HepG2 (cell line): ENCODE results near the gene ANKDD1A. TPM values are rescaled to one million over a fixed set of nuclear protein-coding genes. Genes with fewer than 3 reads are reported as not detected.

Source experiments
- ARNT2 ChIP-seq: sonication (generic); formaldehyde crosslinking; IDR thresholded peaks from 2 replicates; pipeline ENCODE4 v1.8.0; 2022; ENCODE audit warnings: mild to moderate bottlenecking, low read depth, missing genetic modification reagents, moderate library complexity
- CBX1 ChIP-seq: IDR thresholded peaks from one replicate; pipeline ENCODE4 v1.6.1; 2016; ENCODE audit warnings: antibody characterized with exemption, low read depth
- FLYWCH1 ChIP-seq: sonication (generic); formaldehyde crosslinking; IDR thresholded peaks from 2 replicates; pipeline ENCODE4 v1.8.1; 2023; ENCODE audit warnings: mild to moderate bottlenecking, missing genetic modification reagents
- NFE2 ChIP-seq: sonication (generic); formaldehyde crosslinking; IDR thresholded peaks from 2 replicates; pipeline ENCODE4 v1.4.0; 2020; ENCODE audit warnings: missing genetic modification reagents
- RBM39 ChIP-seq: fragments of 200-400 bp; formaldehyde crosslinking; IDR thresholded peaks from one replicate; pipeline ENCODE4 v1.6.1; 2018; ENCODE audit warnings: antibody characterized with exemption, mild to moderate bottlenecking, low read depth, low read length; ENCODE audit not compliant: poor library complexity, severe bottlenecking
- THAP11 ChIP-seq: IDR thresholded peaks from 2 replicates; pipeline ENCODE4 v1.6.1; 2016; ENCODE audit warnings: missing biosample characterization, missing genetic modification reagents
- ZNF468 ChIP-seq: sonication (generic); formaldehyde crosslinking; IDR thresholded peaks from 2 replicates; pipeline ENCODE4 v1.8.0; 2022; ENCODE audit warnings: mild to moderate bottlenecking, moderate library complexity, missing genetic modification reagents
- ZNF629 ChIP-seq: sonication (generic); formaldehyde crosslinking; conservative IDR thresholded peaks from 2 replicates; pipeline ENCODE4 v1.5.0; 2020; ENCODE audit warnings: missing genetic modification reagents
- ZNF770 ChIP-seq: sonication (generic); formaldehyde crosslinking; IDR thresholded peaks from 2 replicates; pipeline ENCODE4 v1.5.0; 2020; ENCODE audit warnings: mild to moderate bottlenecking, missing genetic modification reagents
- ZSCAN25 ChIP-seq: sonication (generic); formaldehyde crosslinking; IDR thresholded peaks from 2 replicates; pipeline ENCODE4 v1.8.0; 2022; ENCODE audit warnings: mild to moderate bottlenecking, missing genetic modification reagents
- polyA plus RNA-seq, 8 experiments: library from polyadenylated mRNA; depleted of rRNA in 3 of 8; stranded (reverse) in 7 of 8; unstranded in 1 of 8; fragments of >200 nt; fragmentation: Illumina TruSeq in 4 of 8; extraction: Trizol in 4 of 8; gene quantifications; 2 replicates each; pipeline versions ENCODE4 v1.2.1 to v1.2.3, GENCODE V29; 2011 to 2016; ENCODE audit warnings: low read depth in 4 of 8, missing spikeins in 1 of 8, mixed read lengths in 1 of 8; ENCODE audit not compliant: insufficient read depth in 1 of 8
- total RNA-seq, 5 experiments: library from RNA; depleted of rRNA; stranded (reverse); fragments of >200 nt; fragmentation: Illumina TruSeq; extraction: Trizol; gene quantifications; 2 replicates each; pipeline ENCODE4 v1.2.3, GENCODE V29; 2016; ENCODE audit warnings: low read depth in 1 of 5
- TF ChIP-seq, protein P1 (sequence below): sonication (generic); formaldehyde crosslinking; conservative IDR thresholded peaks from 2 replicates; pipeline ENCODE4 v1.4.0; 2020; ENCODE audit warnings: missing genetic modification reagents
- TF ChIP-seq, protein P2 (sequence below): sonication (generic); formaldehyde crosslinking; IDR thresholded peaks from 2 replicates; pipeline ENCODE4 v1.4.0; 2020; ENCODE audit warnings: missing genetic modification reagents, borderline replicate concordance
- TF ChIP-seq, protein P3 (sequence below): sonication (generic); formaldehyde crosslinking; IDR thresholded peaks from 2 replicates; pipeline ENCODE4 v1.5.0; 2020; ENCODE audit warnings: missing genetic modification reagents

The ANKDD1A gene
- total and polyA plus RNA-seq, 2 of the 13 experiments (the other 11 are each of a cell fraction or from before 2014, with no cell fraction given): 0.11 to 0.48 TPM

DNA sequence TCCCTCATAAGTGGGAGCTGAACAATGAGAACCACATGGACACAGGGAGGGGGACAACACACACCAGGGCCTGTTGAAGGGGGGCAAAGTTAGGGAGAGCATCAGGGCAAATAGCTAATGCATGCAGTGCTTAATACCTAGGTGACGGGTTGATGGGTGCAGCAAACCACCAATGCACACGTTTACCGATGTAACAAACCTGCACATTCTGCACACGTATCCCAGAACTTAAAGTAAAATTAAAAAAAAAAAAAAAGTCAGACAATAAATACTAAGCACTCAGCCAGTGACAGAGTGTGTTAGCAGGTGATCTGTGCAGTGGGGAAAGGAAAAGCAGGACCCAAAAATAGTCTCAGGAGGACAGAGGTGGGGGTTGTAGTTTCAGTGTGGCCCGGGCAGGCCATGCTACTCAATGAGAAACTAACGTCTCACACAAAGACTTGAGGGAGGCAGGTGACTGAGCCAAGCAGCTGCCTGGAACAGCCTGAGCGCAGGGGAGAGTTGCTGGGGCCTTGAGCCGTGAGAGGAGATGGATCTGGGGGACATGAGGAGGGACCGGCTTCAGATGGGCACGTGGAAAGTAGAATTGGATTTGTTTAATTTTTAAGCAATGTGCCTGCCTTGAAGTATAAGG lies 18.4 kb downstream of the ANKDD1A start (continued):
- TF ChIP-seq, protein P1, sequence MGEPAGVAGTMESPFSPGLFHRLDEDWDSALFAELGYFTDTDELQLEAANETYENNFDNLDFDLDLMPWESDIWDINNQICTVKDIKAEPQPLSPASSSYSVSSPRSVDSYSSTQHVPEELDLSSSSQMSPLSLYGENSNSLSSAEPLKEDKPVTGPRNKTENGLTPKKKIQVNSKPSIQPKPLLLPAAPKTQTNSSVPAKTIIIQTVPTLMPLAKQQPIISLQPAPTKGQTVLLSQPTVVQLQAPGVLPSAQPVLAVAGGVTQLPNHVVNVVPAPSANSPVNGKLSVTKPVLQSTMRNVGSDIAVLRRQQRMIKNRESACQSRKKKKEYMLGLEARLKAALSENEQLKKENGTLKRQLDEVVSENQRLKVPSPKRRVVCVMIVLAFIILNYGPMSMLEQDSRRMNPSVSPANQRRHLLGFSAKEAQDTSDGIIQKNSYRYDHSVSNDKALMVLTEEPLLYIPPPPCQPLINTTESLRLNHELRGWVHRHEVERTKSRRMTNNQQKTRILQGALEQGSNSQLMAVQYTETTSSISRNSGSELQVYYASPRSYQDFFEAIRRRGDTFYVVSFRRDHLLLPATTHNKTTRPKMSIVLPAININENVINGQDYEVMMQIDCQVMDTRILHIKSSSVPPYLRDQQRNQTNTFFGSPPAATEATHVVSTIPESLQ (CRISPR knock-in tag): no peak
- no peak for TF ChIP-seq ZNF468 (CRISPR knock-in tag)
- TF ChIP-seq ZNF770 (CRISPR knock-in tag): no peak
- TF ChIP-seq FLYWCH1: no peak
- no peak for TF ChIP-seq ARNT2 (CRISPR knock-in tag)
- TF ChIP-seq, protein P2, sequence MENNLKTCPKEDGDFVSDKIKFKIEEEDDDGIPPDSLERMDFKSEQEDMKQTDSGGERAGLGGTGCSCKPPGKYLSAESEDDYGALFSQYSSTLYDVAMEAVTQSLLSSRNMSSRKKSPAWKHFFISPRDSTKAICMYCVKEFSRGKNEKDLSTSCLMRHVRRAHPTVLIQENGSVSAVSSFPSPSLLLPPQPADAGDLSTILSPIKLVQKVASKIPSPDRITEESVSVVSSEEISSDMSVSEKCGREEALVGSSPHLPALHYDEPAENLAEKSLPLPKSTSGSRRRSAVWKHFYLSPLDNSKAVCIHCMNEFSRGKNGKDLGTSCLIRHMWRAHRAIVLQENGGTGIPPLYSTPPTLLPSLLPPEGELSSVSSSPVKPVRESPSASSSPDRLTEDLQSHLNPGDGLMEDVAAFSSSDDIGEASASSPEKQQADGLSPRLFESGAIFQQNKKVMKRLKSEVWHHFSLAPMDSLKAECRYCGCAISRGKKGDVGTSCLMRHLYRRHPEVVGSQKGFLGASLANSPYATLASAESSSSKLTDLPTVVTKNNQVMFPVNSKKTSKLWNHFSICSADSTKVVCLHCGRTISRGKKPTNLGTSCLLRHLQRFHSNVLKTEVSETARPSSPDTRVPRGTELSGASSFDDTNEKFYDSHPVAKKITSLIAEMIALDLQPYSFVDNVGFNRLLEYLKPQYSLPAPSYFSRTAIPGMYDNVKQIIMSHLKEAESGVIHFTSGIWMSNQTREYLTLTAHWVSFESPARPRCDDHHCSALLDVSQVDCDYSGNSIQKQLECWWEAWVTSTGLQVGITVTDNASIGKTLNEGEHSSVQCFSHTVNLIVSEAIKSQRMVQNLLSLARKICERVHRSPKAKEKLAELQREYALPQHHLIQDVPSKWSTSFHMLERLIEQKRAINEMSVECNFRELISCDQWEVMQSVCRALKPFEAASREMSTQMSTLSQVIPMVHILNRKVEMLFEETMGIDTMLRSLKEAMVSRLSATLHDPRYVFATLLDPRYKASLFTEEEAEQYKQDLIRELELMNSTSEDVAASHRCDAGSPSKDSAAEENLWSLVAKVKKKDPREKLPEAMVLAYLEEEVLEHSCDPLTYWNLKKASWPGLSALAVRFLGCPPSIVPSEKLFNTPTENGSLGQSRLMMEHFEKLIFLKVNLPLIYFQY (CRISPR knock-in tag): no peak
- TF ChIP-seq ZNF629: no peak
- no peak for TF ChIP-seq NFE2
- no peak for TF ChIP-seq CBX1
- no peak for TF ChIP-seq THAP11 (CRISPR knock-in tag)
- TF ChIP-seq RBM39: no peak
- TF ChIP-seq, protein P3, sequence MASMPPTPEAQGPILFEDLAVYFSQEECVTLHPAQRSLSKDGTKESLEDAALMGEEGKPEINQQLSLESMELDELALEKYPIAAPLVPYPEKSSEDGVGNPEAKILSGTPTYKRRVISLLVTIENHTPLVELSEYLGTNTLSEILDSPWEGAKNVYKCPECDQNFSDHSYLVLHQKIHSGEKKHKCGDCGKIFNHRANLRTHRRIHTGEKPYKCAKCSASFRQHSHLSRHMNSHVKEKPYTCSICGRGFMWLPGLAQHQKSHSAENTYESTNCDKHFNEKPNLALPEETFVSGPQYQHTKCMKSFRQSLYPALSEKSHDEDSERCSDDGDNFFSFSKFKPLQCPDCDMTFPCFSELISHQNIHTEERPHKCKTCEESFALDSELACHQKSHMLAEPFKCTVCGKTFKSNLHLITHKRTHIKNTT: no peak
- no peak for TF ChIP-seq ZSCAN25 (CRISPR knock-in tag)
- TF ChIP-seq, all 625 proteins: peak for 0
